ENCODE data around the gene CDC25B. TPM values are rescaled to one million over a fixed set of nuclear protein-coding genes. Genes with fewer than 3 reads are reported as not detected.

Gene CDC25B
- total and polyA plus RNA-seq, 2 of the 8 experiments (the other 6 are each of a cell fraction or from before 2014, with no cell fraction given): 21.7 to 31.2 TPM

GRCh38 chr20:3794701-3795420, 1.2 kb upstream of the CDC25B start:
- Histone ChIP-seq H2BK120ac (replicated peaks; ENCODE audit: low read depth, low read length) (no peak overlapping the region), H3K79me2 (ENCODE audit: control insufficient read depth in 1 of 2, insufficient read depth in 2 of 2, low read length in 2 of 2) (no peaks in the 10 kb centered on the region; a peak in 1 of 4 replicates), H2BK5ac (ENCODE audit: low read depth, low read length) (no peak overlapping the region), H3K9ac (replicated peaks in 1 of 4; ENCODE audit: extremely low read depth in 1 of 4, low read depth in 3 of 4, low read length in 3 of 4) (no peak overlapping the region), H3K36me3 (ENCODE audit: control insufficient read depth in 2 of 4, insufficient read depth in 4 of 4, low read length in 3 of 4) (no peaks in the 10 kb centered on the region), H3K9me3 (ENCODE audit: insufficient read depth in 2 of 2, low read depth in 1 of 2, low read length in 1 of 2) (no peaks in the 10 kb centered on the region), H3K56ac (replicated peaks; ENCODE audit: insufficient read length, low read depth, low read length) (no peak overlapping the region), H2AFZ (ENCODE audit: low read length) (no peak overlapping the region), H2BK15ac (ENCODE audit: low read length) (no peak overlapping the region), H3K79me1 (ENCODE audit: low read depth, low read length) (no peaks in the 10 kb centered on the region), H3K4me3 (ENCODE audit: extremely low read depth in 1 of 4, insufficient read depth in 2 of 4, low read depth in 3 of 4, low read length in 4 of 4) (peak overlapping the region; percentile 30 to 85 (median 75); a peak in 6 of 8 replicates), H2AK5ac (ENCODE audit: low read depth, low read length) (no peak overlapping the region), H3K4ac (replicated peaks; ENCODE audit: insufficient read length, low read depth, low read length) (no peak overlapping the region), H4K5ac (ENCODE audit: insufficient read length, low read depth, low read length) (no peak overlapping the region), H3K23ac (ENCODE audit: insufficient read length) (no peak overlapping the region), H4K20me1 (replicated peaks in 1 of 2; ENCODE audit: control insufficient read depth in 1 of 2, insufficient read depth in 2 of 2, low read length in 2 of 2) (no peaks in the 10 kb centered on the region), H3K23me2 (ENCODE audit: low read depth, low read length) (peaks cover 9% of the 10 kb centered on the region; the same call in 1 of the 2 replicates), H3K27ac (ENCODE audit: low read depth, low read length) (no peak overlapping the region), H2BK20ac (ENCODE audit: low read length) (no peak overlapping the region), H3K14ac (ENCODE audit: insufficient read length) (no peak overlapping the region), H2BK12ac (ENCODE audit: low read depth, low read length) (no peak overlapping the region), H4K91ac (replicated peaks; ENCODE audit: insufficient read length, low read length) (no peak overlapping the region), H3K18ac (ENCODE audit: extremely low read depth, low read length) (no peak overlapping the region), H4K8ac (ENCODE audit: extremely low read depth, insufficient read depth, low read length) (no peak overlapping the region), H3K27me3 (replicated peaks in 1 of 4; ENCODE audit: control insufficient read depth in 3 of 4, extremely low read depth in 1 of 4, insufficient read depth in 3 of 4, low read length in 3 of 4) (peaks cover 0 to 3% (median 0%) of the 10 kb centered on the region in 4 experiments; a peak in 1 of 7 replicates), H3K4me2 (ENCODE audit: insufficient read depth in 1 of 2, low read depth in 2 of 2, low read length in 2 of 2) (peak overlapping the region; percentile 63 to 81), H3K4me1 (replicated peaks in 1 of 4; ENCODE audit: control insufficient read depth in 3 of 4, insufficient read depth in 4 of 4, low read length in 3 of 4) (peaks cover 5 to 23% (median 16%) of the 10 kb centered on the region in 4 experiments)
- ChIA-PET POLR2A (ENCODE audit: partially characterized antibody) (interaction anchor here (0.7 to 1.3 kb wide), 6 partner anchors 9 to 1332 kb away, joined by 3 to 6 read pairs (median 3); partner anchors contain the start of genes ADISSP, AP5S1 and CENPB), CTCF (ENCODE audit: partially characterized antibody) (interaction anchor here (0.6 to 2.6 kb wide), 6 partner anchors 11 to 290 kb away, joined by 3 to 16 read pairs (median 3); no protein-coding TSS in a partner anchor)
- no peak for FAIRE-seq
- no peak for TF ChIP-seq POU5F1 (IDR thresholded peaks at IDR 0.05; ENCODE audit: low read depth, low read length)
- no peak for DNase-seq (ENCODE audit: low read depth in 1 of 2, low spot score in 2 of 2)
- 94% methylated on average over 20 of the region's 25 CpGs; no CpG with 5 or more reads in 1 of the 2 experiments for WGBS, 2 experiments (ENCODE audit: extremely low coverage in 1 of 2, insufficient coverage in 1 of 2, insufficient read length in 1 of 2, insufficient replicate concordance in 2 of 2, low coverage in 1 of 2, low lambda C conversion rate in 2 of 2, missing lambda C conversion rate in 1 of 2)

All from H1 (cell line).